HG03432 (cell line): ENCODE data around the gene NPL.

ENCODE experiments used
- ATAC-seq: cut with Tn5 transposase; IDR thresholded peaks from one replicate; pipeline ENCODE4 v1.9.1; 2021; ENCODE audit warnings: mild to moderate bottlenecking, moderate library complexity; ENCODE audit not compliant: unreplicated experiment

Gene NPL

DNA sequence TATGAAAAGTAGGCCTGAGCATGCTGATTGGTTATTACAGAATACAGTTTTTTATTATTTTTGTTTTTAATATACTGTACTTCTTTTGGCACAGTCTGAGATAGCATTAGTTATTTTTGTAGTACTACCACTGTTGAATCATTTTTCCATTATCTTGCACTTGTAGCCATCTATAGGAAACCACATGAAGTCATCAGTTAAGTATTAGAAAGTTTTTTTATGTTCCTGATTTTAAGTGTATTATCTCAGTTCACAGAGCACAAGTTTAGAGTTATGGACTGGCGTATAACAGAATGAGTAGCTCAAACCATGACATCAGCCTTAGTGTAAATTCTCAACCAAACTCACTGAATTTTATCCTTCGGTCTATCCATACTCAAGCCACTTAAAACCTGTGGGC, 72.4 kb downstream of the NPL start:
- ATAC-seq: no peak

DNA sequence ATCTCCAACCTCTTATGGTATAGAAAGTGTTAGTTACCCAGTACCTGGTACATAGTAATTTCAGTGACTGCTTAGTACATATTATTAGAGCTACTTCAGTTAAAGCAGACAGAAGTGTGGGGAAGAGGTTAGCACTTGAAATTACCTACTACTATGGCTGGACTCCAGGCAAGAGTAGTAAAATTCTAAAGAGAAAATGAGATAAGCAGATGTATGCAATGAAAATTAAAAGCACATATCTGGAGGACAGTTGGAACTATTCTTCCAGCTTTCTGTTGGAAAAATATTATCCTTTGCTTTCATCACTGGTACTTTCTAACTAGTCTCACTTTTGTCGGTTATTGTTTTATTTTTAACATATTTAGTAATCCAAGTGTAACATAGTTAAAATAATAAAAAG, 73.3 kb downstream of the NPL start:
- no peak for ATAC-seq

DNA sequence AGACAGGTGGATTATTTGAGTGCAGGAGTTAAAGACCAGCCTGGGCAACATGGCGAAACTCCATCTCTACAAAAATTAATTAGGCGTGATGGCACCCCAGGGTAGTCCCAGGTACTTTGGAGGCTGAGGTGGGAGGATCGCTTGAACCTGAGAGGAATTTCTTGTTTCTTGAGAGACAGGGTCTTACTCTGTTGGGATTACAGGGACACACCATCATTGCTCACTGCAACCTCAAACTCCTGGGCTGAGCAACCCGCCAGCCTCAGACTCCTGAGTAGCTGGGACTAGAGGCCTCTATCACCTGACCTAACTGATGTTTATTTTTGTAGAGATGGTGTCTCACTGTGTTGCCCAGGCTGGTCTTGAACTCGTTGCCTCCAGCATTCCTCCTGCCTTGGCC, 74.4 kb downstream of the NPL start:
- no peak for ATAC-seq

DNA sequence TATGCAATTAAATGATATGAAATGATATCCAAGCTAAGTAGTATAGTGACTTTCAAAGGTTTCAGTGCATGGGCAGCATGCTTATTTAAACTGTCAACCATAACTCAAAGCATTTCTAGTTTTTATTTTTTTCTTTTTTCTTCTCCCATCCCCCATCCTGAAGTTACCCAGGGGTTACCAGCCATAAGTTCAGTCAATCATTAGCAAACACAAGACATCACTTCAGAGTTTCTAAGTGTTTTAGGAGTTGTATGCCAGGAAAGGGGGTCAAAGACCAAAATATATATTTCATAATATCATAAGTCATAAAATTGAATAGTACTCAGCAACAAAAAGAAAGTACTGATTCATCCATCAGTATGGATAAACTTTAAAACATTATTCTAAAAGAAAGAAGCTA, 78.3 kb downstream of the NPL start:
- no peak for ATAC-seq

DNA sequence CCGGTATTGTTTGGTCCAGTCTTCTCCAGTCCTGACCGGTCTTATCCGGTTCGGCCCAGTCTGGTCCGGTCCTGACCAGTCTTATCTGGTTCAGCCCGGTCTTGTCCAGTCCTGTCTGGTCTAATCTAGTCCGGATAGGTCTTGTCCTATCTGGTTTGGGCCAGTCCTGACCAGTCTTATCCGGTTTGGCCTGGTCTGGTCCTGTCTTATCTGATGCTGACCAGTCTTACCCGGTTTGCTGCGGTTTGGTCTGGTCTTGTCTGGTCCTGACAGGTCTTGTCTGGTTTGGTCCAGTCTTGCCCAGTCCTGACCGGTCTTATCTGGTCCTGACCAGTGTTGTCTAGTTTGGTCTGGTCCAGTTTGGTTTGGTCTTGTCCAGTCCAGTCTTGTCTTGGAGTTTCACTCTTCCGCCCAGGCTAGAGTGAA, 79.7 kb downstream of the NPL start:
- no peak for ATAC-seq

DNA sequence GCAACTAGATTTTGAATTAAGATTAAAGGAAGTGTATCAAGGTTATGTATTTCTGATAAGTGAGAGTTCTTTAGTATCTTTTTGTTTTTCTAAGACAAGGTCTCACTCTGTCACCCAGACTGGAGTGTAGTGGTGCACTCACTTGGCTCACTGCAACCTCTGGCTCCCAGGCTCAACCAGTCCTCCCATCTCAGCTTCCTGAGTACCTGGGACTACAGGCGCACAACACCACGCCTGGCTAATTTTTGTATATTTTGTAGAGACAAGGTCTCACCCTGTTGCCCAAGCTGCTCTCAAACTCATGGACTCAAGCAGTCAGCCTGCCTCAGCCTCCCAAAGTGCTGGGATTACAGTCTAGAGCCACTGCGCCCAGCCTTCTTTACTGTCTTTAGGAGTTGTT, 83.3 kb downstream of the NPL start:
- ATAC-seq: no peak

DNA sequence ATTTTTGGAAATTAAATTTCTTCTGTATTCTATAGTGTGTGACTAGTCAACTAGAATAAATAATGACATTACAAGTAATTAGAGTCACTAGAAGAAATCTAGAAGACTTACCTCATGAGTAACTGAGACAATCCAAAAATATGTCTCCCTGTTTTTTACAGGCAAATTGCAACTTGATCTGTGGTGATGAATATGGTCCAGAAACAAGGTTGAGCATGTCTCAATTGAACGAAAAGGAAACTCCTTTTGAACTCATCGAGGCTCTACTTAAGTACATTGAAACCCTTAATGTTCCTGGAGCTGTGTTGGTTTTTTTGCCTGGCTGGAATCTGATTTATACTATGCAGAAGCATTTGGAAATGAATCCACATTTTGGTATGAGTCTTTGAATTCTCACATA, 86.3 kb downstream of the NPL start:
- ATAC-seq: no peak

DNA sequence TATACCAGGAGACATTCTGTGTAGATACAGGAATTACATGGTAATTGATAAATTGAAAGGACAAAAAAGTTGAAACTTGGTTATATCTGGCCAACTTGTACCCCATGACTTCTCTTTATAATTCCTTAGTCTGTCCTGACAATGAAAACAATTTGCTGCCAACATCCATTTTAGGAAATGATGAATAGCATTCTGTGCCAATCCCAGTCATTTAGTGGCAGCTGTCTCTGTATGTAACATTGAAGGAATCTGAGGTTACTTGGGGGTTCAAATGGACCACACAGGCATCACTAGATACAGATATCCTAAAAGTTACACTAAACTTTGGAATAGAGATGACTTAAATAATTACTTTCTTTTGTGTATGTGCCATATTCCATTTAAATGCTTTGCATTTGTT, 87.8 kb downstream of the NPL start:
- ATAC-seq: no peak

DNA sequence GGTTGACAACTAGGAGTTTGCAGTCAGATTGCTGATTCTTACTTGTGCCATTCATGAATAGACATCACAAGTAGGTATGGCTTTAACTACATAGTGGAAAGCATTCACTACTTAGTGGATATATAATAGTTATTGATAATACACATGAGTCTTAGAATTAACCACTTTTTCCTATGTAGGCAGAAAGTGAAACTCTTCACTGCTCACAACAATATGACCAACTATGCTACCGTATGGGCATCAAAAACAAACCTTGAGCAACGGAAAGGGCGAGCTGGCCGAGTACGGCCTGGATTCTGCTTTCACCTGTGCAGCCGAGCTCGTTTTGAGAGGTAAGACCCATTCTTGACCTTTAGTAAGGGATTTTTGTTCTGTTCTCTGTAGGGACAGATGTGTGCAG, 88.3 kb downstream of the NPL start:
- no peak for ATAC-seq
